Glutamatergic neuron (in vitro differentiated cells): ENCODE data around the gene SRPRA. TPM values are rescaled to one million over a fixed set of nuclear protein-coding genes. Genes with fewer than 3 reads are reported as not detected.

Experiments
- DNase-seq: peaks from one replicate; pipeline ENCODE4 v3.0.0; 2022
- H3K27ac Mint-ChIP-seq: one replicate; pipeline ENCODE4 v1.8.0; 2020; ENCODE audit warnings: mild to moderate bottlenecking, mixed read lengths, inconsistent platforms; ENCODE audit not compliant: unreplicated experiment
- H3K27me3 Mint-ChIP-seq: one replicate; pipeline ENCODE4 v1.8.0; 2020; ENCODE audit warnings: mild to moderate bottlenecking, moderate library complexity, mixed read lengths, inconsistent platforms; ENCODE audit not compliant: unreplicated experiment
- H3K36me3 Mint-ChIP-seq: one replicate; pipeline ENCODE4 v1.8.0; 2020; ENCODE audit warnings: mild to moderate bottlenecking, mixed read lengths, inconsistent platforms; ENCODE audit not compliant: unreplicated experiment
- H3K4me1 Mint-ChIP-seq: one replicate; pipeline ENCODE4 v1.8.0; 2020; ENCODE audit warnings: mild to moderate bottlenecking, low read depth, mixed read lengths, inconsistent platforms; ENCODE audit not compliant: unreplicated experiment
- H3K4me3 Mint-ChIP-seq: one replicate; pipeline ENCODE4 v1.8.0; 2020; ENCODE audit warnings: mild to moderate bottlenecking, mixed read lengths, inconsistent platforms; ENCODE audit not compliant: unreplicated experiment
- H3K9me3 Mint-ChIP-seq: one replicate; pipeline ENCODE4 v1.8.0; 2020; ENCODE audit warnings: mild to moderate bottlenecking, moderate library complexity, mixed read lengths, inconsistent platforms; ENCODE audit not compliant: unreplicated experiment
- total RNA-seq: library from RNA; stranded (reverse); fragmentation: NEBNext Ultra II Directional; extraction: Animal tissue kit (Norgen Biotek cat#: 25700); gene quantifications from one replicate; pipeline ENCODE4 v1.2.1, GENCODE V29; 2021; ENCODE audit not compliant: unreplicated experiment
- TF ChIP-seq, protein P1 (sequence below): fragments of 200-600 bp; sonication (generic); IDR thresholded peaks from one replicate; pipeline ENCODE4 v1.5.0; 2021; ENCODE audit not compliant: partially characterized antibody, unreplicated experiment

The SRPRA gene
- total RNA-seq, 1 donor from 2014 or later, result 58.0 TPM

- H3K4me1 Mint-ChIP-seq, result peaks cover 2% of the 10 kb centered on the region
- H3K36me3 Mint-ChIP-seq, result no peaks in the 10 kb centered on the region
- no peak overlapping the region for H3K27ac Mint-ChIP-seq
- TF ChIP-seq, protein P1, sequence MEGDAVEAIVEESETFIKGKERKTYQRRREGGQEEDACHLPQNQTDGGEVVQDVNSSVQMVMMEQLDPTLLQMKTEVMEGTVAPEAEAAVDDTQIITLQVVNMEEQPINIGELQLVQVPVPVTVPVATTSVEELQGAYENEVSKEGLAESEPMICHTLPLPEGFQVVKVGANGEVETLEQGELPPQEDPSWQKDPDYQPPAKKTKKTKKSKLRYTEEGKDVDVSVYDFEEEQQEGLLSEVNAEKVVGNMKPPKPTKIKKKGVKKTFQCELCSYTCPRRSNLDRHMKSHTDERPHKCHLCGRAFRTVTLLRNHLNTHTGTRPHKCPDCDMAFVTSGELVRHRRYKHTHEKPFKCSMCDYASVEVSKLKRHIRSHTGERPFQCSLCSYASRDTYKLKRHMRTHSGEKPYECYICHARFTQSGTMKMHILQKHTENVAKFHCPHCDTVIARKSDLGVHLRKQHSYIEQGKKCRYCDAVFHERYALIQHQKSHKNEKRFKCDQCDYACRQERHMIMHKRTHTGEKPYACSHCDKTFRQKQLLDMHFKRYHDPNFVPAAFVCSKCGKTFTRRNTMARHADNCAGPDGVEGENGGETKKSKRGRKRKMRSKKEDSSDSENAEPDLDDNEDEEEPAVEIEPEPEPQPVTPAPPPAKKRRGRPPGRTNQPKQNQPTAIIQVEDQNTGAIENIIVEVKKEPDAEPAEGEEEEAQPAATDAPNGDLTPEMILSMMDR, result no peak
- peaks cover 2% of the 10 kb centered on the region for H3K9me3 Mint-ChIP-seq
- DNase-seq, result no peak
- H3K27me3 Mint-ChIP-seq, result peaks cover 3% of the 10 kb centered on the region
- H3K4me3 Mint-ChIP-seq, result no peak overlapping the region
Measured at GRCh38 chr11:126224647-126225294, 43.9 kb downstream of the SRPRA start.

GRCh38 chr11:126219547-126219946, 49.1 kb downstream of the SRPRA start:
- TF ChIP-seq, protein P1, result no peak
- H3K9me3 Mint-ChIP-seq, result no peaks in the 10 kb centered on the region
- peaks cover 2% of the 10 kb centered on the region for H3K4me1 Mint-ChIP-seq
- DNase-seq, result no peak
- H3K27me3 Mint-ChIP-seq, result no peaks in the 10 kb centered on the region
- no peaks in the 10 kb centered on the region for H3K36me3 Mint-ChIP-seq
- H3K4me3 Mint-ChIP-seq, result no peak overlapping the region
- H3K27ac Mint-ChIP-seq, result no peak overlapping the region

GRCh38 chr11:126217491-126217890, 51.2 kb downstream of the SRPRA start:
- H3K36me3 Mint-ChIP-seq, result no peaks in the 10 kb centered on the region
- no peak for DNase-seq
- no peak overlapping the region for H3K4me3 Mint-ChIP-seq
- no peaks in the 10 kb centered on the region for H3K27me3 Mint-ChIP-seq
- peaks cover 4% of the 10 kb centered on the region for H3K9me3 Mint-ChIP-seq
- TF ChIP-seq, protein P1, result no peak
- H3K4me1 Mint-ChIP-seq, result peaks cover 7% of the 10 kb centered on the region
- no peak overlapping the region for H3K27ac Mint-ChIP-seq

DNA sequence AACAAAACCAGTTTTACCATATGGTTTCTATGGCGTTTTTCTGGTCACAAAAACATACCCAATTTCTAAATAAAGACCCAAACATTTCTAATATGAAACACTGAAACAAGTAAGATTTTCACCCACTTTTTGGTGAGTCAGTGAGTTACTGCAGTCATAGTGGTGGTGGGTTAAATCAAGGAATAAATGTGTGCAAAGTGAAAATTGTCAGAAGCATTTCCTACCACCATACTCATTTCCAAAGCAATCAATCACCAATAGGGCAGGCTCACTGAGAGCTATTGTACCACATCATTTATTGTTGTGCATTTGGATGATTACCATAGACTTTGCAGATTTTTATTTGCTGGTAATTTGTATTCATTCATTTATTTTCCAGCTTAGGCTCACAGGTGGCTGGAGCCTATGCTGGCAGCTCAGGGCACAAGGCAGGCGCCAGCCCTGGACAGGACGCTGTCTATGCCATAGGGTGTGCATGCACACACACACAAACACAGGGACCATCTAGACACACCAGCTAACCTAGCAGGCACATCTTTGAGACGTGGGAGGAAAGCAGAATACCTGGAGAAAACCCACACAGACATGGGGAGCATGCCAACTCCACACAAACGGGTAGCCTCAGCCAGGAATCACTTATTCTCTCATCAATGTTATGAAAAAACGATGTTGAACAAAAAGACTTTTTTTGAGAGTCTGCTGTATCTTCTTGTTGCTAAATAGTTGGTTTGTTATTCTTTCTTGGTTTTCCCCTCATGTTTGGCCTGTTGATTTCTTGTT, 52.0 kb downstream of the SRPRA start:
- Mint-ChIP-seq H3K4me3 (no peak overlapping the region), H3K9me3 (peaks cover 7% of the 10 kb centered on the region), H3K27me3 (peaks cover 6% of the 10 kb centered on the region), H3K36me3 (no peaks in the 10 kb centered on the region), H3K27ac (no peak overlapping the region), H3K4me1 (peaks cover 9% of the 10 kb centered on the region)
- TF ChIP-seq, protein P1, result no peak
- DNase-seq, result no peak

- peaks cover 6% of the 10 kb centered on the region for H3K27me3 Mint-ChIP-seq
- H3K4me3 Mint-ChIP-seq, result no peak overlapping the region
- H3K9me3 Mint-ChIP-seq, result peaks cover 13% of the 10 kb centered on the region
- TF ChIP-seq, protein P1, result no peak
- DNase-seq, result no peak
- H3K4me1 Mint-ChIP-seq, result peaks cover 9% of the 10 kb centered on the region
- H3K27ac Mint-ChIP-seq, result no peak overlapping the region
- H3K36me3 Mint-ChIP-seq, result no peaks in the 10 kb centered on the region
Measured at GRCh38 chr11:126214841-126215240, 53.9 kb downstream of the SRPRA start.
